ENCODE measurements around the gene ZNF224. TPM values are rescaled to one million over a fixed set of nuclear protein-coding genes. Genes with fewer than 3 reads are reported as not detected.

Gene ZNF224
- total and polyA plus RNA-seq, 2 of the 8 experiments (the other 6 are each of a cell fraction or from before 2014, with no cell fraction given), result 3.7 to 17.2 TPM

GRCh38 chr19:44071824-44072542 lies 22.2 kb upstream of the ZNF224 start, which contains the start of gene ZNF284 (continued):
- 0 out of 2 replicates have a peak, but pooled peaks have one; percentile 27 for TF ChIP-seq TBP (IDR thresholded peaks at IDR 0.05; ENCODE audit: low read depth, low read length)
- peak; percentile 35 for TF ChIP-seq PHF8 (conservative IDR thresholded peaks at IDR 0.05; ENCODE audit: low read depth, low read length)
- TF ChIP-seq RFX5 (IDR thresholded peaks at IDR 0.05; ENCODE audit: borderline replicate concordance, low read depth, low read length), result no peak
- TF ChIP-seq KDM4A (IDR thresholded peaks at IDR 0.05; ENCODE audit: low read depth, low read length, severe bottlenecking), result peak; percentile 98
- TF ChIP-seq GABPA (IDR thresholded peaks at IDR 0.05; ENCODE audit: borderline replicate concordance, insufficient read depth, low read length), result peak; percentile 86; the same call in 1 of the 2 replicates
- no peak for TF ChIP-seq RNF2 (IDR thresholded peaks at IDR 0.05; ENCODE audit: borderline replicate concordance, low read depth, low read length, missing control alignments, poor library complexity, severe bottlenecking)
- TF ChIP-seq RAD21 (IDR thresholded peaks at IDR 0.05 in 1 of 2, conservative IDR thresholded peaks at IDR 0.05 in 1 of 2; ENCODE audit: low read depth in 2 of 2, low read length in 2 of 2), result no peak; a peak in 1 of 4 replicates
- TF ChIP-seq CREB1 (IDR thresholded peaks at IDR 0.05), result peak; percentile 74
- TF ChIP-seq CTCF (IDR thresholded peaks at IDR 0.05; ENCODE audit: control extremely low read depth in 1 of 3, insufficient read depth in 1 of 3, low read depth in 1 of 3, low read length in 3 of 3), result no peak
- no peak for TF ChIP-seq SP2 (IDR thresholded peaks at IDR 0.05; ENCODE audit: low read length)
- no peak; a peak in 1 of 4 replicates for TF ChIP-seq HDAC2 (IDR thresholded peaks at IDR 0.05; ENCODE audit: borderline replicate concordance in 1 of 2, low read depth in 2 of 2, low read length in 2 of 2)
- TF ChIP-seq SP1 (IDR thresholded peaks at IDR 0.05; ENCODE audit: low read depth, low read length), result no peak
- TF ChIP-seq SIX5 (IDR thresholded peaks at IDR 0.05; ENCODE audit: low read depth, low read length), result peak; percentile 87
- TF ChIP-seq EZH2 (IDR thresholded peaks at IDR 0.05; ENCODE audit: low read depth, low read length, severe bottlenecking), result no peak

All from H1 (cell line).